HEK293 (cell line): Measurements from ENCODE around the gene SPOUT1.

ENCODE experiments used
- CTCF ChIA-PET: fragments of 350-600 bp; formaldehyde crosslinking; extraction: SDS; loops from one replicate; lab custom pipeline; 2021; ENCODE audit warnings: antibody characterized with exemption; lab: Yijun Ruan, JAX
- POLR2A ChIA-PET: fragments of 300-600 bp; formaldehyde crosslinking; extraction: SDS; loops from one replicate; lab custom pipeline; 2020; ENCODE audit warnings: antibody characterized with exemption, inconsistent platforms; lab: Yijun Ruan, JAX
- H3K27ac ChIP-seq: fragments of 200-500 bp; sonication (Bioruptor generic); 2 replicates; pipeline ENCODE4 v1.5.1; 2014; ENCODE audit warnings: low read depth, low read length, control low read depth, inconsistent platforms; ENCODE audit errors: extremely low read depth
- H3K36me3 ChIP-seq, 2 experiments: fragments of 200-500 bp in 1 of 2; sonication (Bioruptor generic) in 1 of 2; 1 replicate in 1 of 2; 2 replicates in 1 of 2; pipeline ENCODE4 v1.5.1; 2014 to 2017; ENCODE audit warnings: inconsistent platforms in 2 of 2, low read length in 2 of 2; ENCODE audit not compliant: control insufficient read depth in 2 of 2, insufficient read depth in 1 of 2
- H3K4me1 ChIP-seq: fragments of 200-500 bp; sonication (Bioruptor generic); 2 replicates; pipeline ENCODE4 v1.5.1; 2014; ENCODE audit warnings: mild to moderate bottlenecking, low read length, inconsistent platforms; ENCODE audit not compliant: control insufficient read depth, insufficient read depth
- H3K4me3 ChIP-seq: 2 replicates; pipeline ENCODE4 v1.5.1; 2011; ENCODE audit warnings: low read depth, mild to moderate bottlenecking, control low read depth, low read length, moderate library complexity
- H3K9me3 ChIP-seq: fragments of 200-500 bp; sonication (Bioruptor generic); 2 replicates; pipeline ENCODE4 v1.5.1; 2014; ENCODE audit warnings: low read depth, low read length, inconsistent platforms; ENCODE audit not compliant: control insufficient read depth, insufficient read depth
- EGR2 ChIP-seq: fragments of 450-650 bp; formaldehyde crosslinking; IDR thresholded peaks from 2 replicates; pipeline ENCODE4 v1.5.1; 2016; ENCODE audit warnings: low read depth, missing biosample characterization, missing genetic modification characterization
- GLI4 ChIP-seq: fragments of 450-650 bp; formaldehyde crosslinking; IDR thresholded peaks from 2 replicates; pipeline ENCODE4 v1.5.1; 2016; ENCODE audit warnings: missing biosample characterization, missing genetic modification characterization
- PATZ1 ChIP-seq: fragments of 450-650 bp; formaldehyde crosslinking; IDR thresholded peaks from 2 replicates; pipeline ENCODE4 v1.5.1; 2016; ENCODE audit warnings: missing biosample characterization, missing genetic modification characterization
- SP2 ChIP-seq: fragments of 450-650 bp; formaldehyde crosslinking; IDR thresholded peaks from 2 replicates; pipeline ENCODE4 v1.5.1; 2016; ENCODE audit warnings: missing biosample characterization, missing genetic modification characterization
- ZFHX2 ChIP-seq: fragments of 450-650 bp; formaldehyde crosslinking; conservative IDR thresholded peaks from 2 replicates; pipeline ENCODE4 v1.5.1; 2016; ENCODE audit warnings: missing biosample characterization, missing genetic modification characterization
- ZIC2 ChIP-seq: fragments of 450-650 bp; formaldehyde crosslinking; IDR thresholded peaks from 2 replicates; pipeline ENCODE4 v1.5.1; 2016; ENCODE audit warnings: missing biosample characterization, missing genetic modification characterization
- ZNF10 ChIP-seq: fragments of 450-650 bp; formaldehyde crosslinking; IDR thresholded peaks from 2 replicates; pipeline ENCODE4 v1.5.1; 2017; ENCODE audit warnings: missing biosample characterization, missing genetic modification characterization
- ZNF473 ChIP-seq: fragments of 450-650 bp; formaldehyde crosslinking; IDR thresholded peaks from 2 replicates; pipeline ENCODE4 v1.5.1; 2017; ENCODE audit warnings: missing biosample characterization, missing genetic modification characterization
- ZNF521 ChIP-seq: fragments of 450-650 bp; formaldehyde crosslinking; IDR thresholded peaks from 2 replicates; pipeline ENCODE4 v1.5.1; 2017; ENCODE audit warnings: missing biosample characterization, mild to moderate bottlenecking, missing genetic modification characterization
- ZNF677 ChIP-seq: fragments of 450-650 bp; IDR thresholded peaks from 2 replicates; pipeline ENCODE4 v1.5.0; 2018; ENCODE audit warnings: missing biosample characterization, mild to moderate bottlenecking, missing genetic modification characterization, moderate library complexity
- ZNF843 ChIP-seq: fragments of 450-650 bp; formaldehyde crosslinking; IDR thresholded peaks from 2 replicates; pipeline ENCODE4 v1.5.1; 2016; ENCODE audit warnings: missing biosample characterization, missing genetic modification characterization
- ZSCAN16 ChIP-seq: fragments of 450-650 bp; formaldehyde crosslinking; IDR thresholded peaks from 2 replicates; pipeline ENCODE4 v1.5.1; 2016; ENCODE audit warnings: missing biosample characterization, missing genetic modification characterization
- ZSCAN4 ChIP-seq: fragments of 450-650 bp; formaldehyde crosslinking; IDR thresholded peaks from 2 replicates; pipeline ENCODE4 v1.5.1; 2017; ENCODE audit warnings: missing biosample characterization, missing genetic modification characterization
- TF ChIP-seq, protein P1 (sequence below): fragments of 450-650 bp; formaldehyde crosslinking; IDR thresholded peaks from 2 replicates; pipeline ENCODE4 v1.5.1; 2016; ENCODE audit warnings: missing biosample characterization, missing genetic modification characterization, low read depth
- TF ChIP-seq, protein P2 (sequence below): fragments of 450-650 bp; formaldehyde crosslinking; IDR thresholded peaks from 2 replicates; pipeline ENCODE4 v1.5.1; 2017; ENCODE audit warnings: missing biosample characterization, missing genetic modification characterization

Gene SPOUT1

GRCh38 chr9:128823903-128824406 lies 5.6 kb downstream of the SPOUT1 start:
- H3K27ac ChIP-seq: no peak overlapping the region
- H3K4me3 ChIP-seq: no peak overlapping the region

GRCh38 chr9:128823362-128823902 lies 6.2 kb downstream of the SPOUT1 start:
- peaks cover 8 to 82% of the 10 kb centered on the region in 2 experiments; a peak in 2 of 3 replicates for H3K36me3 ChIP-seq
- CTCF ChIA-PET: interaction anchor here (1.1 kb wide), 1 partner anchor 105 kb away, joined by 3 read pairs; no protein-coding TSS in a partner anchor
- POLR2A ChIA-PET: no interaction called here

More at GRCh38 chr9:128823903-128824406, 5.6 kb downstream of the SPOUT1 start:
- POLR2A ChIA-PET: interaction anchor here (0.6 kb wide), 1 partner anchor 12 kb away, joined by 4 read pairs; no protein-coding TSS in a partner anchor
- Histone ChIP-seq H3K36me3 (peaks cover 8 to 84% of the 10 kb centered on the region in 2 experiments; a peak in 2 of 3 replicates), H3K9me3 (no peaks in the 10 kb centered on the region), H3K4me1 (no peaks in the 10 kb centered on the region)
- TF ChIP-seq ZSCAN4 (tag by site-specific recombination) (peak; percentile 94), EGR2 (tag by site-specific recombination) (peak; percentile 89), SP2 (no peak), ZNF10 (tag by site-specific recombination) (no peak), PATZ1 (no peak), ZFHX2 (tag by site-specific recombination) (peak; percentile 85), GLI4 (tag by site-specific recombination) (no peak)
- TF ChIP-seq, protein P1, sequence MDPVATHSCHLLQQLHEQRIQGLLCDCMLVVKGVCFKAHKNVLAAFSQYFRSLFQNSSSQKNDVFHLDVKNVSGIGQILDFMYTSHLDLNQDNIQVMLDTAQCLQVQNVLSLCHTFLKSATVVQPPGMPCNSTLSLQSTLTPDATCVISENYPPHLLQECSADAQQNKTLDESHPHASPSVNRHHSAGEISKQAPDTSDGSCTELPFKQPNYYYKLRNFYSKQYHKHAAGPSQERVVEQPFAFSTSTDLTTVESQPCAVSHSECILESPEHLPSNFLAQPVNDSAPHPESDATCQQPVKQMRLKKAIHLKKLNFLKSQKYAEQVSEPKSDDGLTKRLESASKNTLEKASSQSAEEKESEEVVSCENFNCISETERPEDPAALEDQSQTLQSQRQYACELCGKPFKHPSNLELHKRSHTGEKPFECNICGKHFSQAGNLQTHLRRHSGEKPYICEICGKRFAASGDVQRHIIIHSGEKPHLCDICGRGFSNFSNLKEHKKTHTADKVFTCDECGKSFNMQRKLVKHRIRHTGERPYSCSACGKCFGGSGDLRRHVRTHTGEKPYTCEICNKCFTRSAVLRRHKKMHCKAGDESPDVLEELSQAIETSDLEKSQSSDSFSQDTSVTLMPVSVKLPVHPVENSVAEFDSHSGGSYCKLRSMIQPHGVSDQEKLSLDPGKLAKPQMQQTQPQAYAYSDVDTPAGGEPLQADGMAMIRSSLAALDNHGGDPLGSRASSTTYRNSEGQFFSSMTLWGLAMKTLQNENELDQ (tag by site-specific recombination): no peak
- TF ChIP-seq, protein P2, sequence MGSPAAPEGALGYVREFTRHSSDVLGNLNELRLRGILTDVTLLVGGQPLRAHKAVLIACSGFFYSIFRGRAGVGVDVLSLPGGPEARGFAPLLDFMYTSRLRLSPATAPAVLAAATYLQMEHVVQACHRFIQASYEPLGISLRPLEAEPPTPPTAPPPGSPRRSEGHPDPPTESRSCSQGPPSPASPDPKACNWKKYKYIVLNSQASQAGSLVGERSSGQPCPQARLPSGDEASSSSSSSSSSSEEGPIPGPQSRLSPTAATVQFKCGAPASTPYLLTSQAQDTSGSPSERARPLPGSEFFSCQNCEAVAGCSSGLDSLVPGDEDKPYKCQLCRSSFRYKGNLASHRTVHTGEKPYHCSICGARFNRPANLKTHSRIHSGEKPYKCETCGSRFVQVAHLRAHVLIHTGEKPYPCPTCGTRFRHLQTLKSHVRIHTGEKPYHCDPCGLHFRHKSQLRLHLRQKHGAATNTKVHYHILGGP: 0 out of 2 replicates have a peak, but pooled peaks have one; percentile 36
- CTCF ChIA-PET: interaction anchor here (0.6 to 1.1 kb wide), 2 partner anchors 11 to 104 kb away, joined by 3 to 4 read pairs; no protein-coding TSS in a partner anchor

More at GRCh38 chr9:128823362-128823902, 6.2 kb downstream of the SPOUT1 start:
- Histone ChIP-seq H3K27ac (no peak overlapping the region), H3K9me3 (no peaks in the 10 kb centered on the region), H3K4me3 (no peak overlapping the region), H3K4me1 (no peaks in the 10 kb centered on the region)
- no peak for TF ChIP-seq PATZ1
- no peak for TF ChIP-seq ZNF10 (tag by site-specific recombination)
- no peak for TF ChIP-seq ZNF473 (tag by site-specific recombination)
- no peak for TF ChIP-seq ZNF521 (tag by site-specific recombination)
- no peak for TF ChIP-seq GLI4 (tag by site-specific recombination)
- no peak for TF ChIP-seq ZNF843
- TF ChIP-seq ZSCAN16 (tag by site-specific recombination): no peak
- no peak for TF ChIP-seq ZIC2 (tag by site-specific recombination)
- no peak for TF ChIP-seq ZNF677 (tag by site-specific recombination)
